OCI-LY1 (cell line): ENCODE measurements around the gene MTPN.

Experiments used
- EZH2 ChIP-seq: fragments of 200-600 bp; sonication (generic), shearing (Covaris generic); IDR thresholded peaks from 2 replicates; pipeline ENCODE4 v1.8.0; 2017; ENCODE audit warnings: borderline replicate concordance, mixed run types, mild to moderate bottlenecking, antibody characterized with exemption, low read length, moderate library complexity, mixed read lengths
- TF ChIP-seq, protein P1 (sequence below): fragments of 200-600 bp; sonication (generic), shearing (Covaris generic); IDR thresholded peaks from 2 replicates; pipeline ENCODE4 v1.5.1; 2017; ENCODE audit warnings: mild to moderate bottlenecking, antibody characterized with exemption, low read length, moderate library complexity, mixed read lengths

DNA sequence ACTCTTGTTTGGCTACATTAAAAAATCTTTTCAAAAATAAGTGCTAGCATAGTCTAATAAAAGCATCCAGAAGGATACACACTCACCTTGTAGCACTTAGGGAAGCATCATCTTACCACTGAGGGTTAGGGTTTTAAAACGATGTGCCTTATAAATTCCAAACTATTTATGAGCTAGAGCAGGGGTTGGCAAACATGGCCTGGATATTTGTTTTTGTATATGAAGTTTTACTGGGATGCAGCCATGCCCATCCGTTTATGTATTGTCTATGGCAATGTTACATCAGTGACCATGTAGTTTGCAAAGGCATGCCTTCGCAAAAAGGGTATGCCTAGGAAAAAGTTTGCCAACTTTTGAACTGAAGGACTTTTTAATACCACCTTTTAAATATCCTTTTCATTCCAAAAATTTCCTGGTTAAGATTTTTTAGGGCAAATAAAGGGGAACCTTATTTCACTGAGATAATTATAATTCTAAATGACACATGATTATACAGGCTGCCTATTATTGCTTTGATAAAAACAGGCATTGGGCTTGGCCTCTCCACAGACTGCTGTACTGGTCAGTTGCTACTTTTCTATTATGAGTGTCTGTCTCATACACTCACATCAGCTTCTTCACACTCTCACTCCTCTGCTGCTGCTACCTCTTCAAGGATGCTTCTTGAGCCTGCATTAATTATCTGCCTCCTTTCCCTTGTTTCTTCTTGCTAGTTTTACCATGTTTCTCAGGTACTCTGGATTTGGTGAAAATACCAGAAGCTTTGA lies 30.7 kb downstream of the MTPN start:
- TF ChIP-seq, protein P1, sequence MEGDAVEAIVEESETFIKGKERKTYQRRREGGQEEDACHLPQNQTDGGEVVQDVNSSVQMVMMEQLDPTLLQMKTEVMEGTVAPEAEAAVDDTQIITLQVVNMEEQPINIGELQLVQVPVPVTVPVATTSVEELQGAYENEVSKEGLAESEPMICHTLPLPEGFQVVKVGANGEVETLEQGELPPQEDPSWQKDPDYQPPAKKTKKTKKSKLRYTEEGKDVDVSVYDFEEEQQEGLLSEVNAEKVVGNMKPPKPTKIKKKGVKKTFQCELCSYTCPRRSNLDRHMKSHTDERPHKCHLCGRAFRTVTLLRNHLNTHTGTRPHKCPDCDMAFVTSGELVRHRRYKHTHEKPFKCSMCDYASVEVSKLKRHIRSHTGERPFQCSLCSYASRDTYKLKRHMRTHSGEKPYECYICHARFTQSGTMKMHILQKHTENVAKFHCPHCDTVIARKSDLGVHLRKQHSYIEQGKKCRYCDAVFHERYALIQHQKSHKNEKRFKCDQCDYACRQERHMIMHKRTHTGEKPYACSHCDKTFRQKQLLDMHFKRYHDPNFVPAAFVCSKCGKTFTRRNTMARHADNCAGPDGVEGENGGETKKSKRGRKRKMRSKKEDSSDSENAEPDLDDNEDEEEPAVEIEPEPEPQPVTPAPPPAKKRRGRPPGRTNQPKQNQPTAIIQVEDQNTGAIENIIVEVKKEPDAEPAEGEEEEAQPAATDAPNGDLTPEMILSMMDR = no peak
- no peak for TF ChIP-seq EZH2
